ENCODE results near the gene FEM1B. TPM values are rescaled to one million over a fixed set of nuclear protein-coding genes. Genes with fewer than 3 reads are reported as not detected.

Gene FEM1B
- total RNA-seq, 1 donor from 2014 or later, result 46.7 TPM

GRCh38 chr15:68261980-68262379 lies 15.6 kb upstream of the FEM1B start:
- no peak overlapping the region for H3K27ac ChIP-seq (replicated peaks)
- DNase-seq, result no peak
- H3K36me3 ChIP-seq, result no peaks in the 10 kb centered on the region
- H3K4me3 ChIP-seq, result no peak overlapping the region
- intact Hi-C loops (cut with micrococcal nuclease), result no loop called here
- TF ChIP-seq CTCF (IDR thresholded peaks at IDR 0.05; ENCODE audit: borderline replicate concordance), result no peak
- no peaks in the 10 kb centered on the region for H3K27me3 ChIP-seq (ENCODE audit: low read depth)
- H3K9me3 ChIP-seq (replicated peaks), result no peaks in the 10 kb centered on the region
- peaks cover 19% of the 10 kb centered on the region for H3K4me1 ChIP-seq

GRCh38 chr15:68262514-68263356 lies 14.8 kb upstream of the FEM1B start:
- no peaks in the 10 kb centered on the region for H3K36me3 ChIP-seq
- no peaks in the 10 kb centered on the region for H3K9me3 ChIP-seq (replicated peaks)
- TF ChIP-seq CTCF (IDR thresholded peaks at IDR 0.05; ENCODE audit: borderline replicate concordance), result no peak
- no peak for DNase-seq
- H3K27ac ChIP-seq (replicated peaks), result no peak overlapping the region
- intact Hi-C loops (cut with micrococcal nuclease), result no loop called here
- H3K27me3 ChIP-seq (ENCODE audit: low read depth), result no peaks in the 10 kb centered on the region
- H3K4me3 ChIP-seq, result no peak overlapping the region
- H3K4me1 ChIP-seq, result peaks cover 12% of the 10 kb centered on the region

GRCh38 chr15:68264282-68264681 lies 13.3 kb upstream of the FEM1B start:
- no peaks in the 10 kb centered on the region for H3K27me3 ChIP-seq (ENCODE audit: low read depth)
- no peak for TF ChIP-seq CTCF (IDR thresholded peaks at IDR 0.05; ENCODE audit: borderline replicate concordance)
- H3K4me1 ChIP-seq, result peaks cover 9% of the 10 kb centered on the region
- H3K27ac ChIP-seq (replicated peaks), result no peak overlapping the region
- H3K9me3 ChIP-seq (replicated peaks), result no peaks in the 10 kb centered on the region
- H3K4me3 ChIP-seq, result no peak overlapping the region
- H3K36me3 ChIP-seq, result no peaks in the 10 kb centered on the region
- DNase-seq, result no peak
- intact Hi-C loops (cut with micrococcal nuclease), result no loop called here

- no peaks in the 10 kb centered on the region for H3K9me3 ChIP-seq (replicated peaks)
- no peaks in the 10 kb centered on the region for H3K36me3 ChIP-seq
- no peak overlapping the region for H3K27ac ChIP-seq (replicated peaks)
- intact Hi-C loops (cut with micrococcal nuclease), result no loop called here
- H3K4me1 ChIP-seq, result peaks cover 1% of the 10 kb centered on the region
- no peak for TF ChIP-seq CTCF (IDR thresholded peaks at IDR 0.05; ENCODE audit: borderline replicate concordance)
- no peak for DNase-seq
- H3K27me3 ChIP-seq (ENCODE audit: low read depth), result no peaks in the 10 kb centered on the region
- H3K4me3 ChIP-seq, result no peak overlapping the region
These were observed 12.5 kb upstream of the FEM1B start for GRCh38 chr15:68265081-68265480.

GRCh38 chr15:68265674-68266073 lies 11.9 kb upstream of the FEM1B start:
- H3K4me3 ChIP-seq, result no peak overlapping the region
- intact Hi-C loops (cut with micrococcal nuclease), result no loop called here
- no peaks in the 10 kb centered on the region for H3K9me3 ChIP-seq (replicated peaks)
- no peaks in the 10 kb centered on the region for H3K4me1 ChIP-seq
- H3K36me3 ChIP-seq, result no peaks in the 10 kb centered on the region
- DNase-seq, result no peak
- H3K27me3 ChIP-seq (ENCODE audit: low read depth), result no peaks in the 10 kb centered on the region
- no peak for TF ChIP-seq CTCF (IDR thresholded peaks at IDR 0.05; ENCODE audit: borderline replicate concordance)
- H3K27ac ChIP-seq (replicated peaks), result no peak overlapping the region
